K562 (cell line): ENCODE measurements around the gene BZW2. TPM values are rescaled to one million over a fixed set of nuclear protein-coding genes. Genes with fewer than 3 reads are reported as not detected.

Experiments used
- LEF1 ChIP-seq: fragments of 450-650 bp; IDR thresholded peaks from 2 replicates; pipeline ENCODE4 v1.6.1; 2016; ENCODE audit warnings: mild to moderate bottlenecking
- MEIS2 ChIP-seq: fragments of 450-650 bp; IDR thresholded peaks from 2 replicates; pipeline ENCODE4 v1.6.1; 2014; ENCODE audit warnings: mild to moderate bottlenecking; ENCODE audit not compliant: partially characterized antibody
- NFYB ChIP-seq: IDR thresholded peaks from 2 replicates; pipeline ENCODE4 v1.6.1; 2011; ENCODE audit warnings: mild to moderate bottlenecking, moderate library complexity; ENCODE audit not compliant: insufficient read length; ENCODE audit errors: extremely low read depth
- RBM14 ChIP-seq: fragments of 200-400 bp; formaldehyde crosslinking; IDR thresholded peaks from 2 replicates; pipeline ENCODE4 v1.6.1; 2018; ENCODE audit warnings: low read depth, mild to moderate bottlenecking, low read length, moderate library complexity, borderline replicate concordance; ENCODE audit not compliant: insufficient read depth
- RHOXF2B ChIP-seq: fragments of 250-450 bp; sonication (Bioruptor Pico); conservative IDR thresholded peaks from 2 replicates; pipeline ENCODE4 v1.5.1; 2021
- SMC3 ChIP-seq: conservative IDR thresholded peaks from 2 replicates; pipeline ENCODE4 v1.6.1; 2011; ENCODE audit warnings: low read depth, low read length, improper control_type of control experiment; ENCODE audit not compliant: insufficient read depth
- TAF7 ChIP-seq: fragments of 450-650 bp; IDR thresholded peaks from 2 replicates; pipeline ENCODE4 v1.6.1; 2016; ENCODE audit warnings: missing genetic modification characterization, missing compliant biosample characterization
- USF1 ChIP-seq: sonication (generic); formaldehyde crosslinking; IDR thresholded peaks from 2 replicates; pipeline ENCODE4 v1.9.0; 2022; ENCODE audit warnings: mild to moderate bottlenecking, missing genetic modification reagents
- USF2 ChIP-seq: sonication (generic); formaldehyde crosslinking; IDR thresholded peaks from 2 replicates; pipeline ENCODE4 v1.5.0; 2020; ENCODE audit warnings: missing genetic modification reagents
- YBX1 ChIP-seq: fragments of 450-650 bp; IDR thresholded peaks from 2 replicates; pipeline ENCODE4 v1.7.1; 2016; ENCODE audit warnings: mild to moderate bottlenecking
- ZNF175 ChIP-seq: fragments of 200-800 bp; sonication (Bioruptor generic); IDR thresholded peaks from 2 replicates; pipeline ENCODE4 v1.6.1; 2016; ENCODE audit warnings: low read depth, mild to moderate bottlenecking, missing genetic modification characterization, missing compliant biosample characterization
- ZNF184 ChIP-seq: sonication (generic); formaldehyde crosslinking; IDR thresholded peaks from 2 replicates; pipeline ENCODE4 v1.5.0; 2020; ENCODE audit warnings: missing genetic modification reagents
- polyA plus RNA-seq, 8 experiments: library from polyadenylated mRNA; depleted of rRNA in 4 of 8; stranded (reverse) in 5 of 8; unstranded in 3 of 8; fragments of >200 nt; fragmentation: Nextera tagmentation in 2 of 8; fragmentation: Illumina TruSeq in 1 of 8; extraction: Ambion mirVana in 2 of 8; extraction: Trizol in 1 of 8; gene quantifications; 2 replicates each; pipeline versions ENCODE4 v1.2.1 to v1.2.3, GENCODE V29; 2011 to 2014; ENCODE audit warnings: inconsistent platforms in 1 of 8, missing spikeins in 1 of 8
- total RNA-seq, 7 experiments: library from RNA; depleted of rRNA in 6 of 7; stranded (reverse); fragments of >200 nt in 6 of 7; fragmentation: Illumina TruSeq in 2 of 7; extraction: Trizol in 2 of 7; gene quantifications; 2 replicates each; pipeline versions ENCODE4 v1.2.1 to v1.2.3, GENCODE V29; 2011 to 2021; ENCODE audit warnings: low replicate concordance in 1 of 7

BZW2 gene
- total and polyA plus RNA-seq, 9 of the 15 experiments (the other 6 are each of a cell fraction or from before 2014, with no cell fraction given): 140 to 316 (median 173) TPM

- TF ChIP-seq LEF1 (no peak), ZNF175 (CRISPR knock-in tag) (no peak), YBX1 (no peak), MEIS2 (peak; percentile 31), USF2 (CRISPR knock-in tag) (peak; percentile 44; the same call in 1 of the 2 replicates), RBM14 (no peak), TAF7 (tag) (no peak), SMC3 (no peak), USF1 (CRISPR knock-in tag) (peak; percentile 53), NFYB (peak; percentile 11), RHOXF2B (CRISPR knock-in tag) (no peak), ZNF184 (CRISPR knock-in tag) (no peak)
- TF ChIP-seq, all 486 proteins: peak for 5
Observed at GRCh38 chr7:16688249-16688648, 42.3 kb downstream of the BZW2 start (continued).
